ENCODE results near the gene CALN1. TPM values are rescaled to one million over a fixed set of nuclear protein-coding genes. Genes with fewer than 3 reads are reported as not detected.
"Not testable (repeated sequence)": the region's sequence is repeated elsewhere in the genome, so short reads cannot be mapped to it uniquely, and the experiment has no call there.

CALN1 gene
- polyA plus RNA-seq, 5 donors: 0.16 to 0.40 (median 0.29) TPM

GRCh38 chr7:71984348-71984747 lies 427.8 kb downstream of the CALN1 start:
- no peak for DNase-seq

GRCh38 chr7:71982851-71983250 lies 429.3 kb downstream of the CALN1 start:
- DNase-seq: no peak

GRCh38 chr7:71976645-71977044 lies 435.5 kb downstream of the CALN1 start:
- no peak for DNase-seq

GRCh38 chr7:71974611-71975010 lies 437.5 kb downstream of the CALN1 start:
- DNase-seq: no peak

GRCh38 chr7:71972534-71972933 lies 439.6 kb downstream of the CALN1 start:
- DNase-seq: no peak

GRCh38 chr7:71970725-71971124 lies 441.4 kb downstream of the CALN1 start:
- no peak for DNase-seq

- no peak for DNase-seq
These were observed 449.5 kb downstream of the CALN1 start for GRCh38 chr7:71962636-71963035.

- DNase-seq: no peak
These were observed 450.9 kb downstream of the CALN1 start for GRCh38 chr7:71961283-71961682.

GRCh38 chr7:71942115-71942514 lies 470.0 kb downstream of the CALN1 start:
- no peak for DNase-seq

- DNase-seq: no peak
These were observed 474.2 kb downstream of the CALN1 start for GRCh38 chr7:71937840-71938371.

GRCh38 chr7:71935674-71936073 lies 476.5 kb downstream of the CALN1 start:
- no peak for DNase-seq

GRCh38 chr7:71933426-71933825 lies 478.7 kb downstream of the CALN1 start:
- no peak for DNase-seq

- no peak for DNase-seq
These were observed 486.5 kb downstream of the CALN1 start for GRCh38 chr7:71925663-71926062.

GRCh38 chr7:71914204-71914603 lies 497.9 kb downstream of the CALN1 start:
- not testable (repeated sequence) for DNase-seq

GRCh38 chr7:71912476-71912875 lies 499.7 kb downstream of the CALN1 start:
- no peak for DNase-seq

GRCh38 chr7:71911051-71911450 lies 501.1 kb downstream of the CALN1 start:
- DNase-seq: no peak

GRCh38 chr7:71905821-71906220 lies 506.3 kb downstream of the CALN1 start:
- no peak for DNase-seq

GRCh38 chr7:71904484-71904883 lies 507.7 kb downstream of the CALN1 start:
- no peak for DNase-seq

GRCh38 chr7:71900556-71900955 lies 511.6 kb downstream of the CALN1 start:
- no peak for DNase-seq

GRCh38 chr7:71896535-71896934 lies 515.6 kb downstream of the CALN1 start:
- no peak for DNase-seq

- DNase-seq: no peak
These were observed 526.1 kb downstream of the CALN1 start for GRCh38 chr7:71886046-71886445.

- DNase-seq: no peak
These were observed 526.7 kb downstream of the CALN1 start for GRCh38 chr7:71885487-71885886.

GRCh38 chr7:71883415-71883814 lies 528.7 kb downstream of the CALN1 start:
- no peak for DNase-seq

- DNase-seq: no peak
These were observed 540.7 kb downstream of the CALN1 start for GRCh38 chr7:71871446-71871845.

GRCh38 chr7:71870812-71871211 lies 541.3 kb downstream of the CALN1 start:
- DNase-seq: no peak
